Panc1 (cell line): ENCODE results near the gene SSBP2. TPM values are rescaled to one million over a fixed set of nuclear protein-coding genes. Genes with fewer than 3 reads are reported as not detected.

Experiments
- ATAC-seq: fragments of 200-7000 bp; cut with Tn5 transposase; 2 replicates; pipeline ENCODE4 v1.9.1; 2020; ENCODE audit warnings: mild to moderate bottlenecking, moderate library complexity
- BruUV-seq: library from RNA; stranded (reverse); fragments of 400-500 nt; replicated peaks from 2 replicates; lab custom pipeline; 2021; lab: Mats Ljungman, UMichigan
- CTCF ChIA-PET: fragments of 300-600 bp; sonication (Branson Sonifier 250); formaldehyde crosslinking; loops from one replicate; lab custom pipeline; 2022; ENCODE audit warnings: antibody characterized with exemption; lab: Charles Lee
- POLR2A ChIA-PET: fragments of 300-600 bp; sonication (Branson Sonifier 250); formaldehyde crosslinking; loops from one replicate; lab custom pipeline; 2022; ENCODE audit warnings: antibody characterized with exemption; lab: Charles Lee
- DNase-seq: peaks from one replicate; pipeline ENCODE4 v3.0.0-alpha.2; 2010; ENCODE audit warnings: low read depth, low spot score
- H3K27ac ChIP-seq: 2 replicates; pipeline ENCODE4 v1.5.1; 2011; ENCODE audit warnings: mild to moderate bottlenecking, low read length, inconsistent platforms
- H3K27me3 ChIP-seq: fragments of 200-500 bp; sonication (Bioruptor generic); 2 replicates; pipeline ENCODE4 v1.6.0; 2014; ENCODE audit warnings: low read length, inconsistent platforms; ENCODE audit not compliant: control insufficient read depth, insufficient read depth
- H3K36me3 ChIP-seq: fragments of 200-500 bp; sonication (Bioruptor generic); 2 replicates; pipeline ENCODE4 v1.5.1; 2014; ENCODE audit warnings: inconsistent platforms, mild to moderate bottlenecking, low read length, moderate library complexity; ENCODE audit not compliant: control insufficient read depth, insufficient read depth
- H3K4me1 ChIP-seq: 2 replicates; pipeline ENCODE4 v1.5.1; 2011; ENCODE audit warnings: inconsistent platforms, mild to moderate bottlenecking, low read length, moderate library complexity; ENCODE audit not compliant: control insufficient read depth, insufficient read depth
- H3K4me3 ChIP-seq, 2 experiments: 2 replicates each; pipeline ENCODE4 v1.5.1; 2011 to 2012; ENCODE audit warnings: low read depth in 2 of 2, low read length in 2 of 2, mild to moderate bottlenecking in 2 of 2, inconsistent platforms in 1 of 2, moderate library complexity in 1 of 2
- H3K9me3 ChIP-seq: fragments of 200-500 bp; sonication (Bioruptor generic); 2 replicates; pipeline ENCODE4 v1.5.1; 2014; ENCODE audit warnings: low read depth, mild to moderate bottlenecking, inconsistent platforms, low read length, moderate library complexity; ENCODE audit not compliant: control insufficient read depth, insufficient read depth
- POLR2AphosphoS5 ChIP-seq: IDR thresholded peaks from 2 replicates; pipeline ENCODE4 v1.6.1; 2012; ENCODE audit warnings: mild to moderate bottlenecking, low read depth, low read length, moderate library complexity
- SIN3A ChIP-seq: IDR thresholded peaks from 2 replicates; pipeline ENCODE4 v1.6.1; 2012; ENCODE audit warnings: low read depth, mild to moderate bottlenecking, low read length, moderate library complexity, borderline replicate concordance; ENCODE audit not compliant: insufficient read depth
- TCF7L2 ChIP-seq: IDR thresholded peaks from 2 replicates; pipeline ENCODE4 v1.6.1; 2011; ENCODE audit warnings: mild to moderate bottlenecking, low read depth, low read length, inconsistent platforms
- in situ Hi-C: cut with HindIII; loops from 2 replicates; pipeline ENCODE4 v1.10.0; 2016; ENCODE audit warnings: low sequenced_read_pairs, low pct_unique_long_range_greater_than_20kb
- intact Hi-C: fragments of 100-400 bp; cut with micrococcal nuclease; formaldehyde crosslinking; loops from one replicate; pipeline ENCODE4 v1.10.0; 2022; ENCODE audit not compliant: unreplicated experiment
- total RNA-seq: library from RNA; stranded (reverse); gene quantifications from one replicate; pipeline ENCODE4 v1.2.1, GENCODE V29; 2021; ENCODE audit not compliant: unreplicated experiment
- TF ChIP-seq, protein P1 (sequence below): fragments of 450-650 bp; IDR thresholded peaks from 2 replicates; pipeline ENCODE4 v1.5.1; 2017; ENCODE audit warnings: mild to moderate bottlenecking
- TF ChIP-seq, protein P2 (sequence below), 2 experiments: IDR thresholded peaks; 2 replicates each; pipeline ENCODE4 v1.6.1; 2011 to 2012; ENCODE audit warnings: low read depth in 2 of 2, control low read depth in 1 of 2, low read length in 1 of 2, mild to moderate bottlenecking in 1 of 2, moderate library complexity in 1 of 2; ENCODE audit not compliant: insufficient read depth in 1 of 2

Gene SSBP2
- total RNA-seq, 1 experiment from 2014 or later = 16.3 TPM

DNA sequence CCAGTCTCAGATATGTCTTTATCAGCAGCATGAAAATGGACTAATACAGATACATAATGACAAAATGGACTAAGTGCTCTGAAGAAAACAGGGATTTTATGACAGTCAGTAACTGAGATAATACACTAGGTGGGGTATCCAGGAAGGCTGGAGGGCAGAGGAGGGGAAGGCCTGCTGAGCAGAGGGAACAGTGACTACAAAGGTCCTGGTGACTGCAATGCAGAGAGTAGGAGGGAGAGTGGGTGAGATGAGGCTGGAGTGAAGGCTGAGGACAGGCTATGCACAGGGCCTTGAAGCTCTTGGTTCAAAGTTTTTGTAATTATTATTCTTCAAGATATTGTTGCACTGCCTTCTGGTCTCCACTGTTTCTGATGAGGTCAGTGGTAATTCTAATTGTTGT is 361.9 kb downstream of the SSBP2 start:
- no peaks in the 10 kb centered on the region for H3K4me1 ChIP-seq
- no peaks in the 10 kb centered on the region for H3K9me3 ChIP-seq
- TF ChIP-seq POLR2AphosphoS5 = no peak
- TF ChIP-seq, protein P1, sequence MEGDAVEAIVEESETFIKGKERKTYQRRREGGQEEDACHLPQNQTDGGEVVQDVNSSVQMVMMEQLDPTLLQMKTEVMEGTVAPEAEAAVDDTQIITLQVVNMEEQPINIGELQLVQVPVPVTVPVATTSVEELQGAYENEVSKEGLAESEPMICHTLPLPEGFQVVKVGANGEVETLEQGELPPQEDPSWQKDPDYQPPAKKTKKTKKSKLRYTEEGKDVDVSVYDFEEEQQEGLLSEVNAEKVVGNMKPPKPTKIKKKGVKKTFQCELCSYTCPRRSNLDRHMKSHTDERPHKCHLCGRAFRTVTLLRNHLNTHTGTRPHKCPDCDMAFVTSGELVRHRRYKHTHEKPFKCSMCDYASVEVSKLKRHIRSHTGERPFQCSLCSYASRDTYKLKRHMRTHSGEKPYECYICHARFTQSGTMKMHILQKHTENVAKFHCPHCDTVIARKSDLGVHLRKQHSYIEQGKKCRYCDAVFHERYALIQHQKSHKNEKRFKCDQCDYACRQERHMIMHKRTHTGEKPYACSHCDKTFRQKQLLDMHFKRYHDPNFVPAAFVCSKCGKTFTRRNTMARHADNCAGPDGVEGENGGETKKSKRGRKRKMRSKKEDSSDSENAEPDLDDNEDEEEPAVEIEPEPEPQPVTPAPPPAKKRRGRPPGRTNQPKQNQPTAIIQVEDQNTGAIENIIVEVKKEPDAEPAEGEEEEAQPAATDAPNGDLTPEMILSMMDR = no peak
- TF ChIP-seq SIN3A = no peak
- TF ChIP-seq TCF7L2 = no peak
- TF ChIP-seq, protein P2, sequence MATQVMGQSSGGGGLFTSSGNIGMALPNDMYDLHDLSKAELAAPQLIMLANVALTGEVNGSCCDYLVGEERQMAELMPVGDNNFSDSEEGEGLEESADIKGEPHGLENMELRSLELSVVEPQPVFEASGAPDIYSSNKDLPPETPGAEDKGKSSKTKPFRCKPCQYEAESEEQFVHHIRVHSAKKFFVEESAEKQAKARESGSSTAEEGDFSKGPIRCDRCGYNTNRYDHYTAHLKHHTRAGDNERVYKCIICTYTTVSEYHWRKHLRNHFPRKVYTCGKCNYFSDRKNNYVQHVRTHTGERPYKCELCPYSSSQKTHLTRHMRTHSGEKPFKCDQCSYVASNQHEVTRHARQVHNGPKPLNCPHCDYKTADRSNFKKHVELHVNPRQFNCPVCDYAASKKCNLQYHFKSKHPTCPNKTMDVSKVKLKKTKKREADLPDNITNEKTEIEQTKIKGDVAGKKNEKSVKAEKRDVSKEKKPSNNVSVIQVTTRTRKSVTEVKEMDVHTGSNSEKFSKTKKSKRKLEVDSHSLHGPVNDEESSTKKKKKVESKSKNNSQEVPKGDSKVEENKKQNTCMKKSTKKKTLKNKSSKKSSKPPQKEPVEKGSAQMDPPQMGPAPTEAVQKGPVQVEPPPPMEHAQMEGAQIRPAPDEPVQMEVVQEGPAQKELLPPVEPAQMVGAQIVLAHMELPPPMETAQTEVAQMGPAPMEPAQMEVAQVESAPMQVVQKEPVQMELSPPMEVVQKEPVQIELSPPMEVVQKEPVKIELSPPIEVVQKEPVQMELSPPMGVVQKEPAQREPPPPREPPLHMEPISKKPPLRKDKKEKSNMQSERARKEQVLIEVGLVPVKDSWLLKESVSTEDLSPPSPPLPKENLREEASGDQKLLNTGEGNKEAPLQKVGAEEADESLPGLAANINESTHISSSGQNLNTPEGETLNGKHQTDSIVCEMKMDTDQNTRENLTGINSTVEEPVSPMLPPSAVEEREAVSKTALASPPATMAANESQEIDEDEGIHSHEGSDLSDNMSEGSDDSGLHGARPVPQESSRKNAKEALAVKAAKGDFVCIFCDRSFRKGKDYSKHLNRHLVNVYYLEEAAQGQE (IDR thresholded peaks at IDR 0.05; ENCODE audit: insufficient read depth in 1 of 2, low read depth in 2 of 2, low read length in 1 of 2) = no peak
- ChIA-PET POLR2A (no interaction called here), CTCF (no interaction called here)
- no peak overlapping the region for H3K27ac ChIP-seq
- no peak overlapping the region for H3K4me3 ChIP-seq
- in situ Hi-C loops (no loop called here), intact Hi-C loops (no loop called here)
- no peaks in the 10 kb centered on the region for H3K27me3 ChIP-seq
- no peak for DNase-seq
- no TSS peak for BruUV-seq
- no peak for ATAC-seq
- no peaks in the 10 kb centered on the region for H3K36me3 ChIP-seq

DNA sequence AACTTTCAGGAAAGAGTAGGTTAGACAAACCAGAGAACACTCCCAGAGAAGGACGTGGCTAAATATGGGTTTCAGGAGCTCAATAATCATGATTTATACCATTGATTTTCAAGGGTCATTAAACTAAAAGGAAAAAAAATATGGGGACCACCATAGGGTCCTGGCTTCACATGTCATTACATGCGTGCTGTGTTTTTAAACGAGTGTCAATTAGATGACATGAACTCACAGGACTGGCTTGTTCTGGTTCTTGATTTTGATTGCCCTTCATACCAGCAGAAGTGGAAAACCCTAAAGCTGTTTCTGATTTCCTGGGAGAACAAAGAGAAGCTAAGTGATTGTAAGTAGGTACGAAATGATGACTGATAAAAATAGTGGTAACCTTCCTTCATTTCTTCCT is 362.7 kb downstream of the SSBP2 start:
- DNase-seq (no peak), ATAC-seq (no peak)
- ChIA-PET CTCF (interaction anchor here (0.6 kb wide), 1 partner anchor 18 kb away, joined by 3 read pairs; no protein-coding TSS in a partner anchor), POLR2A (interaction anchor here (1.2 kb wide), 1 partner anchor 448 kb away, joined by 4 read pairs; no protein-coding TSS in a partner anchor)
- H3K36me3 ChIP-seq = no peaks in the 10 kb centered on the region
- no peak overlapping the region for H3K4me3 ChIP-seq
- TF ChIP-seq, protein P1 = no peak
- TF ChIP-seq TCF7L2 = no peak
- TF ChIP-seq SIN3A = no peak
- TF ChIP-seq POLR2AphosphoS5 = no peak
- TF ChIP-seq, protein P2 (IDR thresholded peaks at IDR 0.05; ENCODE audit: insufficient read depth in 1 of 2, low read depth in 2 of 2, low read length in 1 of 2) = no peak
- intact Hi-C loops (no loop called here), in situ Hi-C loops (no loop called here)
- H3K27ac ChIP-seq = no peak overlapping the region
- BruUV-seq = no TSS peak
- no peaks in the 10 kb centered on the region for H3K27me3 ChIP-seq
- H3K9me3 ChIP-seq = no peaks in the 10 kb centered on the region
- no peaks in the 10 kb centered on the region for H3K4me1 ChIP-seq
